ENCODE measurements around the gene ARID1B.

The ARID1B gene

DNA sequence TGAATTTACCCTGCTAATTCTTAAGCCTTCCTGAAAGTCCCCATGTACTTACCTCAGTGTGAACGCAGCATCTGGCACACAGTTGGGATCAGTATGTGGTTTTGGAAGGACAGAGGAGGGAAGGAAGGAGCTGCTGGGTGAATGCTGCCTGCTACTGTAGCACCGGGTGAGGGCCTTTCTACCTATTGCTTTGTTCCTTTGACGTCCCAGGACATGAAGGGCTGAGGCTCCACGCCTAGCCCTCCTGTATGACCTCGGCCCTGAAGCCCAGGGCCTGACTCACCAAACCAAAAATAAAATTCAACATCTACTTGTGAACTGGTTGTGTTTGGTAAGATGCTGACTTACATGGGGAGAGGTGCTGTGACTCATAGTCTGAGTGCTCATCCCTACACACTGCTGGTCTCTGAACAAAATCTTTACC is 51.1 kb downstream of the ARID1B start:
- DNase-seq: no peak

DNA sequence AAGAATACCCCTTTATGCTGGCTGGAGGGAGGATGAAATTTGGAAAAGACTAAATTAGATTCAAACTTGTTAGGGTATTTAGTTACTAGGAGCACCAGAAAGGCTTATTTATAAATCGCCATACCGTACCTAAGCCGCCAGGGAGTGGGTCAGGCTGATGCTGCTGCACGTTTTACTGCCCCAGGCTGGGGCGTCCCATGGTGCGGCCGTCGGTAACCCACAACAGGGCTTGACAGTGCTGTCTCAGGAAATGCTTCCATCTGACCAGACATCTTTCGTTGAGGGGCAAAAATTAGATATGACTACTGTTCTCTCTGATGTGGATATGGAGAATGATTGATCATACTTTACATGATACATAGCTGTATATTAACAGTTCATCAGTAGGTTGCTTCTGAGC is 52.9 kb downstream of the ARID1B start:
- no peak for DNase-seq

DNA sequence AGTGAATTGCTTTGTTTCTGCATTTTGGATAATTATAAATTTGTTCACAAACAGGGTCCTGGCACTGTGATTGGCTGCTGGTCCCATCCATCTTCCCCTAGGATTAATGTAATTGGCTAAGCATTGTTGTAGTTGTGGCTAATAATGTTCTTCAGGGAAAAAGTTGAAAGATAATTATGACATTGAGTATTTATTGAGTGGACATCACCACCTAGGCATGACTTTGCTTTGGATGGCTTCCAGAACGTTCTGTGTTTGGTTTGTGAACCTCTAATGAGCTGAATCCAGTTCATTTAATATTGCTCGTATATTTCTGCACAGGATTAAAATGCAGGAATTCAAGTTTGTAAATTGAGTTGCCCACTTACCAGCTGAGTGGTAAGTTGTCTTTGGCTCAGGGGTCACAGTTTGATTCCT is 55.1 kb downstream of the ARID1B start:
- no peak for DNase-seq

DNA sequence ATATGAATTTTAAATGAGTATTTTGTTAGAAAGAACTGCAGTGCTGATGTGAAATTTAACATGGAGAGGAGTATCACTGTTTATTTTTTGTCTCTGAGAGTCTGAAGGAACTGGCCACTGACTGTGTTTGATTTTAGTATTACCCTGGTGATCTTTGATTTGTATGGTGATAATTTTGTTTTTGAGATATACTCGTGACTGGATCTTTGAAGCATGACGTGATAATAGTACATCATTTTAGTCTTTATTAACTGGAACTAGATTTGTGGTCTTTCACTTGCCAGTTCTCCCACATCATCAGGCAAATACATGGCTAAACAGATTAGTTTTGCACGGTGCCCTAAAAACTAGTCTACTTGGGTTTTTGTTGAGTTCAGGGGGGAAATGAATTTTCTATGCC is 55.5 kb downstream of the ARID1B start:
- no peak for DNase-seq

DNA sequence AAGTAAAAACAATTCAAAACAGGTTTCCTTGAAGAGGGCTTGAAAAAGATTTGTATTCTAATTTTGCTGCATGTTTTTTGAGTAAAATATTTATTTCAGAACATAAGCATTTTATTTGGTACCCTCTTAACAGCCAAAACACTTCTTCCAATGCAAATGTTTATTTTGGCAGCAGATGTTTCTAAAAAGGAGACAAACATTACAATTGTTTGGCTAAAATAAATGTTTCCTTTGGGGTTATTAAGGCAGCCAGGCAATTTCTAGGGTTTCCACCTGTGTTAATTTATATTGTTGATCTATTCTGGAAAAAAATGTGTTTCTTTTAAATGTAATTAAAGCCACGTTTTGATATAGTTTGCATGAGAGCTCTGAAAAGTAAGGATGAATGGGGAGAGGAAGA is 56.6 kb downstream of the ARID1B start:
- no peak for DNase-seq

DNA sequence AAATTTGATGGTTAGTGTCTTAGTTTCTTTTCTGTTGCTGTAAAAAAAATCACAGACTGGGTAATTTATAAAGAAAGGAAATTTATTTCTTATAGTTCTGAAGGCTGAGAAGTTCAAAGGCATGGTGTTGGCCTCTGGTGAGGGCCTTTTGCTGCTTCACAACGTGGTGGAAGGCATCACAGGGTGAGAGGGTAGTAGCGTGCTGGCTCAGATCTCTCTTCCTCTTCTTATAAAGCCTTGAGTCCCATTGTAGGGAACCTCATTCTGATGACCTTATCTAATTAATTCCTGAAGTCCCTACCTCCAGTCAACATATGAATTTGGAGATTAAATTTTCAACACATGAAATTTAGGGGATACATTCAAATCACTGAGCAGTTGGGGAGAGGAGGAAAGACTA is 62.0 kb downstream of the ARID1B start:
- no peak for DNase-seq

DNA sequence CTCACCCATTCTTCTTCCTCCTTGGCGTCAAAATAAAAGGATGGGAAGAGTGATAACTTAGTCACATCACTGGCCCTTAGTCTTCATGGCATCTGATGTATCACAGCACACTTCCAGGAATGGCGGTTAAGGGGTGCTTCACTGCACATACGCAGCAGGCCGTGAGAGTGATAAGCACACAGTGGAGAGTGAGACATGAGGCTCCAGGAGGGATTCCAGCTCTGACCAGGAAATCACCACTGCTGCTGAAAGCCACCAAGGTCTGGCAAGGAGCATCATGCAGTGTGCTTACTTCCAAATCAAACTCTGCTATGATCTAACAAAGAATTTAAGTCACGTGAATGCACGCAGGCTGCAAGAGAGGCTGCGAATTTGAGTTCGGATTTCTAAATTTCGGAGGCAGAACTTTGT is 62.4 kb downstream of the ARID1B start:
- DNase-seq: no peak

DNA sequence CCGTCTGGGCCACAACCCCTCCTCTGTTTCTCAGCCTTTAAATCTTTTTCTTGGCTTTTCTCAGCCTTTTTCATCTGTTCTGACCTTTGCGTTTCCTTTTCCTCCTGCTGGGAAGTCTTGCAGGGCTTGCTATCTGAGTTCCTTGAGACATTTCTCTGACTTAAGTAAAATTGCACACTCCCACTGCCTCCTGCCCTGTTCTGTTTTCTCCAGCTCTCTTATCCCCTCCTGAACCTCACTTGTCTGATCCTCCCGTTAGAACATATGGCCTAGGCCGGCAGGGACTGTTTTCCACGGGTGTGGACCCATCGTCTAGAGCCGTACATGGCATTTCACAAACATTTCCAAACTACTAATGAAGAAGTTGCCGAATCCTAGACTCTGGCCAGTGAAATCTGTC is 63.0 kb downstream of the ARID1B start:
- no peak for DNase-seq

DNA sequence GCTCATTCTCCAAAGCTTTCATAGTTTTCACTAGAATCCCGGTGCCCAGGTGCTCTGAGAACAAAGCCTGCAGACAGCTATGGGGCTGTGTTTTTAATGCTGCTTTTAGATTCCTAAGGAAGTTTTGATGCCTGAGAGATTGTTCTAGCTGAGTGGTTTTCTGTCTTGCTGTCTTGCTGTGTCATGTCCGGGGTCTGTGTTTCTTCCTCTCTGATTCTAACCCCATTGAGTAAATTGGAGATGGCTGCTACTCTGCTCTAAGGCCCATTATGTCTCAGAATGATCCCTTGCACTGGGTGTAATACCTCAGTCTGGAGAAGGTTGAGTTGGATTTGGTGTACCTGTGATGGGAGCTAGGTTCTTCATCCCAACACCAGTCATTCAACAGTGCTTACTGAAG is 63.4 kb downstream of the ARID1B start:
- no peak for DNase-seq

DNA sequence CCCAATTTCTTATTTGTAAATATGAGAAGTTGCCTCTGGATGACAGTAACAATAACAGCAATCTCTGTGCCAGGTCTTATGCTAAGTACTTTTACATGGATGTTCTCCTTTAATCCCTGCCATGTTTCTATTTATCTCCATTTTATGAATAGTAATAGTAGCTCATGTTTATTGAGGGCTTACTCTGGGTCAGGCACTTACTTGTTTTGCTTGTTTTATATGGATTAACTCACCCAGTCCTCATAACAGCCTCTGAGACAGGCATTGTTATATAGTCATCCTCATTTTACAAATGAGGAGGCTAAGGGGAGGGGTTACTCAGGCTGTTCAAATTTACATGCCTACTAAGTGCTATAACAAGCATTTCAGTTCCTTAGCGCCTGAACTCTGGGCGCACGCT is 64.3 kb downstream of the ARID1B start:
- no peak for DNase-seq

DNA sequence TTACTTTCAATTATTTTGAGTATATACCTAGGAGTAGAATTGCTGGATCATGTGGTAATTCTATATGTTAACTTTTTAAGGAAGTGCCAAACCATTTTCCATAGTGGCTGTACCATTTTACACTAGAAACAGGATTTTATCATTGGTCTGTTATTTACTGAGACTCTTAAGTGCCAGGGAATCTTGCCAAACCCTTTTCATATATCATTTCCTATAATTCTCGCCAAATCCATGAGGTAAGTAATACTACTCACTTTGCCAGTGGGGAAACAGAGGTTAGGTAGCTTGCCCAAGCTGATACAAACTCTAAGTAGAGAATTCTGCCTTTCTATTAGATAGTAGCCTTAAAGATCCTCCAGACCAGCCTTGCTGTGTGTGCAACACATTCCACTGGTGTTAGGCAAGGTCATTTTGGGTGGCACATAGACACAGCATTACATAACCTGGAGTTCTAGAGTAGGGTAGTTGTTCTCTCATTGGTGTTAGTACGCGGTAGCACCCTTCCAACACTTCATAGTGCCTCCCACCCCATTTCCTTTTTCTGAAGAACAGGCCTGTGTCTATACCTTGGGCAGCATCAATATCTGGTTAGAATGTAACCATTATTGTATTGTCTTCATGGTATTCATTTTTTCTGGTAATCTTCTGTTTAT is 65.5 kb downstream of the ARID1B start:
- no peak for DNase-seq

DNA sequence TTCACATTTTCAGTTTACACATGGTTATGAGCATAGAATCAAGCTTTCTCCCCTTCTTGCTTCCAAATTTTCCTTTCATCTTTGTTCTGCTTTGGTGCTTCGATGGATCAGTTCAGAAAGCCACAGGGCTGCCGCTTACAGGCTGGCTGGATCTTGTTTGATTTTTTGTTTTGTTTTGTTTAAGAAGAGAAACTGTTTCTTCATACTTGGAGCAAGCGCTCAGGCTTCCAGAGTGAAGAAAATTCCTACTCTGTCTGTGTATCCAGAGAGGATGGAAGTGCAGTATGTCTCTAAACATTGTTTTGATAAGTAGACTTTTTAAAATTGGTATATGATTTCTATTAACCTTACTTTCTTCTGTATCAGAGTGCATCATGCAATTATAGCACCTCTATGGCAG is 66.9 kb downstream of the ARID1B start:
- DNase-seq: no peak

DNA sequence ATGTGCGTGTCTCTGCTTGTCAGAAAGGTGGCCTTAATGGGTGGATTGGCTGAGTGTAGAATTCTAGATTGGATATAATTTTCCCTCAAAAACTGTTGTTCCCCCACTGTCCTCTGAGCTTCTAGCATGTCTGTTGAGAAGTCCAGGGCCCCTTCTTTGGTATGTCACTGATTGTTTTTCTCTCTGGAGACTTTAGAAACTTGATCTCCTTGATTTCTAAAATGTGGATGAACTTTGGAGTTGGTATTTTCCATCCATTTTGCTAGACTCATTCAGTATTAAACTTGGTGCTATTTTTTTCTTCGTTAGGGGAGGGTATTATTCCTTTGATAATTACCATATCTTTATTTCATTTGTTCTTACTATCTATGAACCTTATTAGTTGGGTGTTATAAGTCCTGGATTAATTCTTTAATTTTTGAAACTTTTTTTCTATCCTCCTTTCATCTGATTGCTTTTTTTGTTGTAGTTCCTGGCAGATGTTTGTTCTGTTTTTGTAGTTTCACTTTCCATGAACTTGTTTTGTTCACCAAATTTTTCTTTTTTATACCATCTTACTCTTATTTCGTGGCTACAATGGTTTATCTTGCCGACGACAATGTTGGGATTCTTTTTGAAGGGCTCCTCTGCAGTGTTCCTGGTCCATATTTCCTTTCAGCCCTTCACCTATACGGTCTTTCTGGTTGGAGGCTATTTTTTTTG is 68.4 kb downstream of the ARID1B start:
- no peak for DNase-seq

DNA sequence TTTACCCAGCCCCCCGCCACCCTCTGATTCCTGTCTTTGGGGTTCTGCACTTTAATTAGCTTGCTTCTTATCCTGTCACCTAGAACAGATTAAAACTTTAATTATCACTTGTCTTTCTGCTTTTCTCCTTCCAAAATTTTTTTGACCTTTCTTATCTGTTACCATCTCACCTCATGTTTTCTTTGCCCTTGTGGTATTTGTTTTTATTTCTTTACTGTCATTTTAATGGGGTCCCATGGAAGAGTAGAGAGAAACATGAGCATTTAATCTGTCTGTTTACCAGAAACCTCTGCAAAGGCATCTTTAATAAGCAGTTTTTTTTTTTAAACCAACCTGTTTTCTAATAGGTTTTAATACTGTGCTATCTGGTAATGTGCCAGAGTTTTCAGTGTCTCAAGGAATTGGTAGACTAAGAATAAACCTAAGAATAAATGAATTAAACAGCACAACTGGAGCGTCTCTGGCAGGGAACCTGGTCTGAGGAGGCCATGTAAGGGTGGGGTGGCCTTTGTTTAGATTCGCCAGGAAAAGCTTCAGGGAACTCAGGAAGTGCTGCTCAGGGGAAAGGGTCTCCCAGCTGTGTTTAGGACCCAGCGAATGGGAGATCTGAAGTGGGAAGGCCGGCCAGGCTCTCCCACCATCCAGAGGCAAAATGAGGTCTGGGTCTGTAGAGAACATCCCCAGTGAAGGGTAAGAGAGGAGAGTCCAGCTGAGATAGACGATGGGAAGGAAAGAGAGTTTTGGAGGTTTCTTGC is 69.8 kb downstream of the ARID1B start:
- DNase-seq: no peak

DNA sequence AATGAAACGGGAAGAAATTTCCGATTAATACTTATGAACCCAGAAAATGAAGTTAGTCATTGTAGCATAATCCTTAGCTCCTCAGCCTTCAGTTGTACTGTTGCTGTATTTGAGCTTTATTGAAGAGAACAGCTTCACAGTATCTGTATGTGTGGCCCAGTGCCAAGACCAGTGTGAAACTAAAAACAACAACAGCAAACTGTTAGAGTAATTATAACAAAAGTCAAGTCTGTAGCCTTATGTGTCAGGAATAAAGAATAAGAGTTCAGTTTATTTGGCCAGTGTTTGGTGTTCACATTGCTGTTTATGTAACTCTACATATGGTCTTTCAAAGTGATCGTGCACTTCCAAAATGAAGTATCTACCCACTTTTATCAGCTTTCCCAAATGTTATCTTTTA is 70.9 kb downstream of the ARID1B start:
- DNase-seq: no peak

DNA sequence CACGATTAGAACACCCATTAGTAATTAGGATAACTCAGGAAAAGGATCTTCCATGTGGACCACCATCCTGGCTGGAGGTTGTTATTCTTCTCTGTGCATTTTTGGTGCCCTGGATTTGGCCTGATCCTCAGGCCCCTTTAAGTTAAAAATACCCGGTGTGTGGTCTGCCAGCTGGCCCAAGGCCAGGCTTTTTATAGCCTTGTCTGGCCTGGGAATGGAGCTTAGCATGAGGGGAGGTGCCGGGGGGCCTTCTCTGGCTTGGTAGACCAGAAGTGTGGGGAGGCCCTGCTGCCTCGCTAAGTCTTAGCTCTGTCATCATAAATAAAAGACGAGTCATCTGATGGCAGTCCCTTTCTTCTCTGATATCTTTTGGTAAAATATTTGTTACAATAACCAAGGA is 71.4 kb downstream of the ARID1B start:
- no peak for DNase-seq

DNA sequence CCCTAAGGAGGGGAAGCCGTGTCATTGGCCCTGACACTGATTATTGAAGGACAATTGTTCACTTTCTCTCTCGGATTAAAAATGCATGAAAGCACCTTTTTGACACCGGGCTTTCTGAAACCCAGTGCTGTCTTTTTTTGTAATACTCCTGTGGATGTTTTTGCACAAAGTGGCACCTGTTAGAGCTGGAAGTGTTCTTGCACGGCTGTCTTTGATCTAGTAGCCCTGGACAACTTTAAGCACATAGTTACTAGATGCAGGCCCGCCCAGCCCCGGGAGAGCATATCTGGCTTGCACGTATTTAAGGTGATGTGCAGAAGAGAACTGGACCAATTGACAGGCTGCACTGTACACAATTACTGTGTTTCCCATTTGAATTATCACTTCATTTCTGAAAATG is 72.6 kb downstream of the ARID1B start:
- DNase-seq: no peak

DNA sequence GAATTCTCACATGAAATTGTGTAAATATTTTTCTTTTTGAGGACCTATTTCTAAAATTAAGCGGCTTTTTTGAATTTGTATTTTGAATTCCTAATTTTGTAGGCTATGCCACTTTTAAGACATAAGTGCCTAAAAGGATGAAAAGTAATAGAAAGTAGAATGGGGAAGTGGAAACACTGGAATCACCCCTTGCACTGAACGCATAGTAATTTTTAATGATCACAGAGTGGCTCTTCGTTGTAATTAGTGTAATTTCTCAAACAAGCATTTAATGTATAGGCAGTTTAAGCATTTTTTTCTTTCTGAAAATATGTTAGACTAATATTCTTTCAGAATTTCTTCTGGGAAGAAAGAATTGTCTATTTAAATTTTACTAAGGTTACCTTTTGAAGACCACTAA is 73.2 kb downstream of the ARID1B start:
- no peak for DNase-seq

DNA sequence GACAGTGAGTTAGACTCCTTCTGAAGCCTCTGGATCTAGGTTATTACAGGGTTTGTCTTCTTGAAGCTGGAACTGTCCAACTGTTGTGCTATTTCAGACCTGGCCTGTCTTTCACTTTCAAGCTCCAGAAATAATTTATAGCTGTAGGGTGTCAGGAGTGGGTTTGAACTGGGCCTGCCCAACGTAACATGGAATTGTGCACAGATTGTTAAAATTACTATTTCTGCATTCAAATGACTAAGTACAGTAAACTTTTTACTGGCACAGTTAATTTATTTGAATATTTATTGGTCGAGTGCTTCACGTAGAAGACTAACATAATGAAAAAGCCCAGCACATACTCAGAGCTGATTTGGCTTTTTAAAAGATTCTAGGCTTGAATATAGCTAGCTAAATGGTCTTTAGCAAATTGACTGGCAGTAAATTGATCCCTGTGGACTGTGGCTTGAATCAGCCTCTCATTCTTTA is 74.3 kb downstream of the ARID1B start:
- no peak for DNase-seq

DNA sequence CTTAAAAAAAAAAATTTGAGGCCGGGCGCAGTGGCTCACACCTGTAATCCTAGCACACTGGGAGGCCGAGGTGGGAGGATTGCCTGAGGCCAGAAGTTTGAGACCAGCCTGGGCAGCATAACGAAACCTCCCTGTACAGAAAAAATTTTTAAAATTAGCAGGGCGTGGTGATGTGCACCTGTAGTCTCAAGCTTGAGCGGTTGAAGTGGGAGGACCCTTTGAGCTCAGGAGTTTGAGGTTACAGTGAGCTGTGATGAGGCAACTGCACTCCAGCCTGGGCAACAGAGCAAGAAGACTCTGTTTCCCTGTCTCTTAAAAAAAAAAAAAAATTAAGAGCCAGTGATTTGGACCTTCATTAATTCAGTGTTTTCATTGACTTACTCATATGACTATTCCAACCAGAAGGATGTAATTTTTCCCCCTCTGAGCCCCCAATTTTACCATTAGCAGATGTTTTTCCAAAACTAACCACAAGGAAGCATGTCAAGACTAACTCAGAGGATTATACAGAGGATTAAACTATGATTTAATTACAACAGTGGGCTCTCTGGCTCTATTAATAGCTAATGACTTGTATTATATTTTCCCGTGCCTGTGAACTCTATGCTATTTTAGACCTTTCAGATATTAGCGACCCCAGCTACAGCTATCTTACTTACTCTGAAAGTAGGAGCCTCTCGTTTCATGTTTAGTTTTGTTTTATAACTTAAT is 75.1 kb downstream of the ARID1B start:
- no peak for DNase-seq

DNA sequence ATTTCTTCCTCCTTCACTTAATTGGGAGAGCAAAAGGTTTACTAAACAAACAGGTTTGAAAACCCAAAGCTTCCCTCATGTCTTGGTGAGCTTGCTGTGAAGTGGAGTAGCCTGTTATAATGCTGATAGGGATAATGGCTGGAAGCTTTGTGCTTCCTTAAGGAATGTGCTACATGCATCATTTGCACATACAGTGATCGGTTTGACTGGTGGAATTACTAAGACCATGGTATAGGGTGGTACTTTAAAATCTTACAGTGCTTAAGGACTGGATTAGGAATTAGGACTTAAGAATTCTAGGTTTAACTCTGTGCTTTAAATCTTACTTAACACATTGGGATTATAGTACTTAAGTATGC is 75.7 kb downstream of the ARID1B start:
- no peak for DNase-seq

DNA sequence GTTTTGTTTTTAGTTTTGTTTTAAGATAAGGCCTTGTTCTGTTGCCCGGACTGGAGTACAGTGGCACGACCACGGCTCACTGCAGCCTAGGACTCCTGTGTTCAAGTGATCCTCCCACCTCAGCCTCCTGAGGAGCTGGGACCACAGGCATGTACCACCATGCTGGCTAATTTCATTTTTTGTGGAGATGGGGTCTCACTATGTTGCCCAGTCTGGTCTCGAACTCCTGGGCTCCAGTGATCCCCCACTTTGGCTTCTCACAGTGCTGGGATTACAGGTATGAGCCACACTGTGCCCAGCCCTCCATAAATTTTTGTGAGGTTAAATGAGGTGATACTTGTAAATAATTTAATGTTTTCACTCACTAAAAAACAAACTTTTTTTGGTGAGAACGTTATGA is 76.6 kb downstream of the ARID1B start:
- no peak for DNase-seq

DNA sequence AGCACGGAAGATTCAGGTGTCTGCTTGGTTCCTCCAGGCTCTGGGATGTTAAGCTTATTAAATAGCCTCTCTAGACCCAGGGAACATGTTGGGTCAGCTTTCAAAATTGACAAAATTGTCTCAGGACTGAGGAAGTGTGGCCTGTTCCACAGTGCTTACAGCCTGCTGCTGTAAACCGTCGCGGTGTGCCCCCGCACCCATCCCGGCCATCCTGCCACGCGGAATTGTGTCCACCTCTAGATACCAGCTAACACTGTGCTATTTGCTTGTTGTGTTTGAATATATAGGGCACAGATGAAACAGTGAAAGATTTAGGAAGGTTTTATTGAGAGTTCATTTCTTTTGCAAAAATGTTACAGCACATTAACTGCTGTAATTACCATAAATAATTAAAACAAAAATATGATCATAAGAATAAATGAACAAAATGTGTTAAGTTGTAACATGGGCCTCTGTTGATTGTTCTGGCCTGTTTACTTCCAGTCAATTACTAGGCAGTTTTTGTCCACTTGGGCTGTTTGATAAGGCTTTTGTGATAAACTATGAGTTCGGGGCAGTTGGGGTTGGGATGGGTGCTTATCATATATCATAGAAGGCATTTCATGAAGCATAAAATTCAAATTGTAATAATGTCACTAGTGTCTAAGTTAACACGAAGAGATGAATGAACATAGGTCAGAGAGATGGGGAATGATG is 77.4 kb downstream of the ARID1B start:
- DNase-seq: no peak
